Esophagus (tissue), 2 donors: ENCODE measurements around the gene ZDHHC8. TPM values are rescaled to one million over a fixed set of nuclear protein-coding genes. Genes with fewer than 3 reads are reported as not detected.

Source experiments
- H3K27ac ChIP-seq, 2 donors: one replicate each; pipeline ENCODE4 v1.5.1; 2013; ENCODE audit warnings: low read depth in 2 of 2, mild to moderate bottlenecking in 2 of 2, inconsistent platforms in 1 of 2, low read length in 1 of 2, moderate library complexity in 1 of 2
- H3K27me3 ChIP-seq, 2 donors: one replicate each; pipeline ENCODE4 v1.6.1; 2013; ENCODE audit warnings: low read length in 2 of 2, control low read depth in 1 of 2, mild to moderate bottlenecking in 1 of 2; ENCODE audit not compliant: insufficient read depth in 2 of 2, control insufficient read depth in 1 of 2
- H3K36me3 ChIP-seq, 2 donors: one replicate each; pipeline ENCODE4 v1.6.1; 2013; ENCODE audit warnings: low read length in 1 of 2; ENCODE audit not compliant: control insufficient read depth in 2 of 2, insufficient read depth in 2 of 2
- H3K4me1 ChIP-seq, 2 donors: one replicate each; pipeline ENCODE4 v1.6.1; 2013; ENCODE audit warnings: low read length in 1 of 2; ENCODE audit not compliant: control insufficient read depth in 2 of 2, insufficient read depth in 2 of 2
- H3K4me3 ChIP-seq, 2 donors: one replicate each; pipeline ENCODE4 v1.5.1; 2013; ENCODE audit warnings: low read length in 2 of 2, mild to moderate bottlenecking in 2 of 2, low read depth in 1 of 2, moderate library complexity in 1 of 2
- H3K9me3 ChIP-seq, 2 donors: one replicate each; pipeline ENCODE4 v1.6.1; 2013; ENCODE audit warnings: mild to moderate bottlenecking in 2 of 2, low read depth in 1 of 2, low read length in 1 of 2, moderate library complexity in 1 of 2; ENCODE audit not compliant: control insufficient read depth in 2 of 2, insufficient read depth in 1 of 2
- WGBS, 2 donors: extraction: QIAGEN DNeasy Blood & Tissue Kit; methylation state at CpG; one replicate each; pipeline ENCODE4 v1.1.7; 2013; 5-methylcytosine and 5-hydroxymethylcytosine counted together
- polyA plus RNA-seq, 2 donors: library from polyadenylated mRNA; stranded (reverse); fragments of 200-250 nt; gene quantifications; one replicate each; pipeline ENCODE4 v1.2.3, GENCODE V29; 2013
- donor health status: healthy with polysubstance abuse.
- donor health status: Bipolar disorder and iron deficiency.

The ZDHHC8 gene
- polyA plus RNA-seq, 2 donors = 21.3 to 33.6 TPM

GRCh38 chr22:20107951-20108756, 23.4 kb upstream of the ZDHHC8 start:
- Histone ChIP-seq H3K4me3 (no peak overlapping the region), H3K4me1 (no peaks in the 10 kb centered on the region), H3K27me3 (no peaks in the 10 kb centered on the region), H3K36me3 (peaks cover 28 to 75% of the 10 kb centered on the region in 2 donors), H3K9me3 (no peaks in the 10 kb centered on the region), H3K27ac (no peak overlapping the region)
- 77 to 86% methylated on average over 13 of the region's 13 CpGs for WGBS, 2 donors

GRCh38 chr22:20108757-20109230, 22.8 kb upstream of the ZDHHC8 start:
- Histone ChIP-seq H3K27ac (no peak overlapping the region), H3K4me3 (no peak overlapping the region), H3K36me3 (peaks cover 28 to 79% of the 10 kb centered on the region in 2 donors), H3K27me3 (no peaks in the 10 kb centered on the region), H3K4me1 (no peaks in the 10 kb centered on the region), H3K9me3 (no peaks in the 10 kb centered on the region)
- 85 to 86% methylated on average over 12 of the region's 12 CpGs for WGBS, 2 donors

GRCh38 chr22:20109411-20110358, 21.9 kb upstream of the ZDHHC8 start:
- H3K36me3 ChIP-seq = peaks cover 34 to 81% of the 10 kb centered on the region in 2 donors
- no peak overlapping the region for H3K4me3 ChIP-seq
- no peak overlapping the region for H3K27ac ChIP-seq
- H3K4me1 ChIP-seq = no peaks in the 10 kb centered on the region
- H3K27me3 ChIP-seq = no peaks in the 10 kb centered on the region
- H3K9me3 ChIP-seq = no peaks in the 10 kb centered on the region
- WGBS, 2 donors = 78 to 84% methylated on average over 23 of the region's 23 CpGs

- no peaks in the 10 kb centered on the region for H3K4me1 ChIP-seq
- H3K4me3 ChIP-seq = no peak overlapping the region
- no peaks in the 10 kb centered on the region for H3K27me3 ChIP-seq
- 85 to 89% methylated on average over 9 of the region's 9 CpGs for WGBS, 2 donors
- no peak overlapping the region for H3K27ac ChIP-seq
- no peaks in the 10 kb centered on the region for H3K9me3 ChIP-seq
- peaks cover 36 to 80% of the 10 kb centered on the region in 2 donors for H3K36me3 ChIP-seq
Observed at GRCh38 chr22:20110359-20110985, 21.1 kb upstream of the ZDHHC8 start.

- Histone ChIP-seq H3K4me1 (peaks cover 3 to 4% of the 10 kb centered on the region in 2 donors), H3K4me3 (no peak overlapping the region), H3K27ac (no peak overlapping the region), H3K27me3 (no peaks in the 10 kb centered on the region), H3K9me3 (no peaks in the 10 kb centered on the region), H3K36me3 (peaks cover 36 to 73% of the 10 kb centered on the region in 2 donors)
- WGBS, 2 donors = 55 to 60% methylated on average over 13 to 14 of the region's 14 CpGs
Observed at GRCh38 chr22:20111045-20111688, 20.4 kb upstream of the ZDHHC8 start.

- WGBS, 2 donors = 72 to 84% methylated on average over 7 of the region's 7 CpGs
- Histone ChIP-seq H3K27me3 (no peaks in the 10 kb centered on the region), H3K4me1 (peaks cover 6 to 8% of the 10 kb centered on the region in 2 donors), H3K36me3 (peaks cover 31 to 67% of the 10 kb centered on the region in 2 donors), H3K9me3 (no peaks in the 10 kb centered on the region), H3K27ac (no peak overlapping the region), H3K4me3 (no peak overlapping the region)
Observed at GRCh38 chr22:20111689-20112622, 19.6 kb upstream of the ZDHHC8 start.

- H3K9me3 ChIP-seq = no peaks in the 10 kb centered on the region
- peaks cover 24 to 58% of the 10 kb centered on the region in 2 donors for H3K36me3 ChIP-seq
- no peaks in the 10 kb centered on the region for H3K27me3 ChIP-seq
- no peak overlapping the region for H3K4me3 ChIP-seq
- peaks cover 6 to 8% of the 10 kb centered on the region in 2 donors for H3K4me1 ChIP-seq
- 77 to 78% methylated on average over 26 of the region's 26 CpGs for WGBS, 2 donors
- H3K27ac ChIP-seq = no peak overlapping the region
Observed at GRCh38 chr22:20112623-20113511, 18.7 kb upstream of the ZDHHC8 start.
